Endothelial cell of umbilical vein (primary cell): Measurements from ENCODE around the gene FAM3B. TPM values are rescaled to one million over a fixed set of nuclear protein-coding genes. Genes with fewer than 3 reads are reported as not detected.

Experiments
- BruUV-seq: library from RNA; stranded (reverse); fragments of 400-500 nt; replicated peaks from 2 replicates; lab custom pipeline; 2021; lab: Mats Ljungman, UMichigan
- CTCF ChIA-PET: fragments of 300-600, 350-600 bp; sonication (Branson Sonifier 250); formaldehyde crosslinking; loops from one replicate; lab custom pipeline; 2021; ENCODE audit warnings: antibody characterized with exemption, inconsistent platforms; lab: Charles Lee
- POLR2A ChIA-PET: fragments of 300-600, 350-600 bp; sonication (Branson Sonifier 250); formaldehyde crosslinking; loops from one replicate; lab custom pipeline; 2021; ENCODE audit warnings: antibody characterized with exemption, inconsistent platforms; lab: Charles Lee
- DNase-seq: peaks from one replicate; pipeline ENCODE4 v3.0.0-alpha.2; 2011; ENCODE audit warnings: low read depth, low spot score
- FAIRE-seq: peaks from 2 replicates; lab custom pipeline; 2011; peaks lifted over from hg19 to GRCh38; lab: Jason Lieb, UNC
- H2AFZ ChIP-seq: 2 replicates; pipeline ENCODE4 v1.6.0; 2012; ENCODE audit warnings: low read depth, low read length, control low read depth, inconsistent platforms
- H3K27ac ChIP-seq: 2 replicates; pipeline ENCODE4 v1.5.1; 2011; ENCODE audit warnings: low read depth, mild to moderate bottlenecking, control low read depth, low read length, moderate library complexity; ENCODE audit not compliant: insufficient read depth
- H3K27me3 ChIP-seq, 2 experiments: 2 replicates each; pipeline versions ENCODE4 v1.6.0 to v1.6.1; 2011; ENCODE audit warnings: low read length in 2 of 2, mixed read lengths in 1 of 2; ENCODE audit not compliant: control insufficient read depth in 2 of 2, insufficient read depth in 2 of 2
- H3K36me3 ChIP-seq, 2 experiments: 2 replicates in 1 of 2; 3 replicates in 1 of 2; pipeline ENCODE4 v1.5.1; 2011; ENCODE audit warnings: low read length in 2 of 2, mild to moderate bottlenecking in 1 of 2, moderate library complexity in 1 of 2; ENCODE audit not compliant: control insufficient read depth in 2 of 2, insufficient read depth in 2 of 2; ENCODE audit errors: extremely low read depth in 1 of 2
- H3K4me1 ChIP-seq: 3 replicates; pipeline ENCODE4 v1.5.1; 2011; ENCODE audit warnings: mild to moderate bottlenecking, low read length; ENCODE audit not compliant: control insufficient read depth, insufficient read depth; ENCODE audit errors: extremely low read depth
- H3K4me2 ChIP-seq: 2 replicates; pipeline ENCODE4 v1.6.1; 2011; ENCODE audit warnings: low read length, control low read depth, mixed read lengths; ENCODE audit not compliant: insufficient read depth
- H3K4me3 ChIP-seq, 3 experiments: fragments of 200-600 bp in 1 of 3; sonication (generic), shearing (Covaris generic) in 1 of 3; replicated peaks in 1 of 3; 2 replicates each; pipeline ENCODE4 v1.5.1; 2011 to 2016; ENCODE audit warnings: control low read depth in 3 of 3, low read length in 3 of 3, mild to moderate bottlenecking in 2 of 3, inconsistent platforms in 1 of 3, low read depth in 1 of 3, moderate library complexity in 1 of 3; ENCODE audit not compliant: insufficient read depth in 1 of 3
- H3K79me2 ChIP-seq: 2 replicates; pipeline ENCODE4 v1.6.0; 2012; ENCODE audit warnings: low read length, inconsistent platforms; ENCODE audit not compliant: control insufficient read depth, insufficient read depth
- H3K9ac ChIP-seq: replicated peaks from 2 replicates; pipeline ENCODE3; 2011; ENCODE audit warnings: low read length, control low read depth; ENCODE audit not compliant: insufficient read depth; ENCODE audit errors: extremely low read depth
- H3K9me1 ChIP-seq: replicated peaks from 3 replicates; pipeline ENCODE4 v1.6.0; 2011; ENCODE audit warnings: mild to moderate bottlenecking, low read length; ENCODE audit not compliant: control insufficient read depth, insufficient read depth; ENCODE audit errors: extremely low read depth
- H3K9me3 ChIP-seq: replicated peaks from 2 replicates; pipeline ENCODE4 v1.5.1; 2012; ENCODE audit warnings: low read length, inconsistent platforms; ENCODE audit not compliant: control insufficient read depth, insufficient read depth
- H4K20me1 ChIP-seq: replicated peaks from 2 replicates; pipeline ENCODE3; 2011; ENCODE audit warnings: mild to moderate bottlenecking, low read length; ENCODE audit not compliant: control insufficient read depth, insufficient read depth; ENCODE audit errors: extremely low read depth
- EZH2 ChIP-seq: IDR thresholded peaks from 2 replicates; pipeline ENCODE4 v1.6.1; 2012; ENCODE audit warnings: borderline replicate concordance, low read depth, mild to moderate bottlenecking, moderate library complexity, low read length, inconsistent platforms; ENCODE audit not compliant: severe bottlenecking
- FOS ChIP-seq: IDR thresholded peaks from 2 replicates; pipeline ENCODE4 v1.6.1; 2011; ENCODE audit warnings: mild to moderate bottlenecking, low read length, moderate library complexity, borderline replicate concordance; ENCODE audit not compliant: insufficient read depth
- GATA2 ChIP-seq: IDR thresholded peaks from 2 replicates; pipeline ENCODE4 v1.7.0; 2011; ENCODE audit warnings: low read depth, mild to moderate bottlenecking, moderate library complexity, mixed read lengths, low read length; ENCODE audit not compliant: insufficient read length, insufficient read depth
- JUN ChIP-seq: IDR thresholded peaks from 2 replicates; pipeline ENCODE4 v1.6.1; 2011; ENCODE audit warnings: borderline replicate concordance, low read depth; ENCODE audit not compliant: insufficient read length, insufficient read depth
- MYC ChIP-seq: IDR thresholded peaks from one replicate; pipeline ENCODE4 v1.6.1; 2011; ENCODE audit warnings: mild to moderate bottlenecking, low read depth, low read length
- POLR2A ChIP-seq: IDR thresholded peaks from 2 replicates; pipeline ENCODE4 v1.6.1; 2012; ENCODE audit warnings: low read depth, mild to moderate bottlenecking, control low read depth, low read length
- POLR2AphosphoS5 ChIP-seq: IDR thresholded peaks from 2 replicates; pipeline ENCODE4 v1.6.1; 2012; ENCODE audit warnings: low read depth, mild to moderate bottlenecking, control low read depth, low read length, moderate library complexity; ENCODE audit not compliant: insufficient read depth
- dilution Hi-C: fragments of 300-500 bp; cut with MboI; formaldehyde crosslinking; loops from one replicate; pipeline ENCODE4 v1.15.0; 2019; ENCODE audit warnings: low sequenced_read_pairs; ENCODE audit not compliant: extremely low pct_ligation_motif_present
- intact Hi-C: fragments of 100-400 bp; cut with micrococcal nuclease; formaldehyde crosslinking; loops from one replicate; pipeline ENCODE4 v1.10.0; 2022
- polyA plus RNA-seq, 4 experiments: library from polyadenylated mRNA; depleted of rRNA in 3 of 4; stranded (reverse) in 3 of 4; unstranded in 1 of 4; fragments of >200 nt; gene quantifications; 2 replicates each; pipeline versions ENCODE4 v1.2.1 to v1.2.3, GENCODE V29; 2011 to 2012; ENCODE audit warnings: missing spikeins in 1 of 4
- total RNA-seq: library from RNA; stranded (reverse); gene quantifications from 2 replicates; pipeline ENCODE4 v1.2.3, GENCODE V29; 2021
- TF ChIP-seq, protein P1 (sequence below): IDR thresholded peaks from 2 replicates; pipeline ENCODE4 v1.6.1; 2011; ENCODE audit not compliant: insufficient read depth, insufficient read length
- TF ChIP-seq, protein P2 (sequence below), 2 donors: IDR thresholded peaks; 1 replicate in 1 of 2; 2 replicates in 1 of 2; pipeline ENCODE4 v1.5.1; 2011; ENCODE audit warnings: low read length in 2 of 2, mild to moderate bottlenecking in 2 of 2, moderate library complexity in 2 of 2, control low read depth in 1 of 2, inconsistent platforms in 1 of 2, low read depth in 1 of 2; ENCODE audit not compliant: insufficient read depth in 1 of 2; ENCODE audit errors: extremely low read depth in 1 of 2

Gene FAM3B
- total and polyA plus RNA-seq, 2 donors (not counting 3 experiments of a cell fraction or from before 2014, with no cell fraction given): not detected

DNA sequence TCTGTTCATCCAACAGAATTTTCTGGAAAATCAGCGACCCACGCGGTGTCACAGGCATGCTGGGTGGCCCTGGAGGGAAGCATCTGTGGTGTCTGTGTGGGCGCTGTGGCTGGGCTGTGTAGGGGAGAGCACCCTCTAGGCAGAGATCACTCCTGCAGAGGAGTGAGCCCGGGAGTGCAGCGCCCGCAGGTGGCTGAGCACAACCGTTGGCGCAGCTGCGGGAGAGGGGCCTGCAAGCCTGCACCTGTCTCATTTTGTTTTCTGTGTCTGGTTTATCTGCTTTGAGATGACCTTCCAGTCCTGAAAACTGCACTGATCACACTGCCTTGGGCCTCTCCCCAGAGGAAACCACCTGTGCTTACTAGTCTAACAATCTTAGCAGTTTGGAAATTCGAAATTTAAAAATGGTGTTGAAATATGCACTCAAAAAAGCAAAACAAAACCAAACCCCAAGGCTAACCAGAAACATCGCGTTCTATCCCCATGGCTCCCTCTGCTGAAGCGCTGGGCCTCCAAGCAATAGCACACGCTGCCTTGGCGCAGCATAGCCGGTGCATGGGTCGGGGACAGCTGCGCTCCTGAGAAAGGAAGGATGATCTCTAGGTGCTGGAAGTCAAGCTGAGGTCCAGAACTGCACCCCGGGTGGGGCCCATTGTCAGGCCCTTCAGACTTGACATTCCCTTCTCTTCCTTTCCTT is 4.8 kb downstream of the FAM3B start:
- POLR2A ChIA-PET: no interaction called here

More for the DNA sequence above, 4.8 kb downstream of the FAM3B start:
- Histone ChIP-seq H3K9me1 (no peaks in the 10 kb centered on the region), H3K4me1 (no peaks in the 10 kb centered on the region), H3K79me2 (no peaks in the 10 kb centered on the region), H3K4me2 (no peak overlapping the region), H3K27ac (no peak overlapping the region), H2AFZ (no peak overlapping the region), H3K36me3 (no peaks in the 10 kb centered on the region), H3K9ac (no peak overlapping the region), H4K20me1 (no peaks in the 10 kb centered on the region), H3K9me3 (no peaks in the 10 kb centered on the region), H3K27me3 (peaks cover 6 to 15% of the 10 kb centered on the region in 2 experiments), H3K4me3 (no peak overlapping the region)
- CTCF ChIA-PET: interaction anchor here (2.6 kb wide), 1 partner anchor 38 kb away, joined by 10 read pairs; no protein-coding TSS in a partner anchor
- intact Hi-C loops (no loop called here), dilution Hi-C loops (no loop called here)
- TF ChIP-seq GATA2 (no peak), EZH2 (no peak), MYC (no peak), FOS (no peak), POLR2A (no peak), JUN (no peak), POLR2AphosphoS5 (no peak)
- TF ChIP-seq, protein P1, sequence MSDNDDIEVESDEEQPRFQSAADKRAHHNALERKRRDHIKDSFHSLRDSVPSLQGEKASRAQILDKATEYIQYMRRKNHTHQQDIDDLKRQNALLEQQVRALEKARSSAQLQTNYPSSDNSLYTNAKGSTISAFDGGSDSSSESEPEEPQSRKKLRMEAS: no peak
- TF ChIP-seq, protein P2, sequence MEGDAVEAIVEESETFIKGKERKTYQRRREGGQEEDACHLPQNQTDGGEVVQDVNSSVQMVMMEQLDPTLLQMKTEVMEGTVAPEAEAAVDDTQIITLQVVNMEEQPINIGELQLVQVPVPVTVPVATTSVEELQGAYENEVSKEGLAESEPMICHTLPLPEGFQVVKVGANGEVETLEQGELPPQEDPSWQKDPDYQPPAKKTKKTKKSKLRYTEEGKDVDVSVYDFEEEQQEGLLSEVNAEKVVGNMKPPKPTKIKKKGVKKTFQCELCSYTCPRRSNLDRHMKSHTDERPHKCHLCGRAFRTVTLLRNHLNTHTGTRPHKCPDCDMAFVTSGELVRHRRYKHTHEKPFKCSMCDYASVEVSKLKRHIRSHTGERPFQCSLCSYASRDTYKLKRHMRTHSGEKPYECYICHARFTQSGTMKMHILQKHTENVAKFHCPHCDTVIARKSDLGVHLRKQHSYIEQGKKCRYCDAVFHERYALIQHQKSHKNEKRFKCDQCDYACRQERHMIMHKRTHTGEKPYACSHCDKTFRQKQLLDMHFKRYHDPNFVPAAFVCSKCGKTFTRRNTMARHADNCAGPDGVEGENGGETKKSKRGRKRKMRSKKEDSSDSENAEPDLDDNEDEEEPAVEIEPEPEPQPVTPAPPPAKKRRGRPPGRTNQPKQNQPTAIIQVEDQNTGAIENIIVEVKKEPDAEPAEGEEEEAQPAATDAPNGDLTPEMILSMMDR (IDR thresholded peaks at IDR 0.05; ENCODE audit: extremely low read depth in 1 of 2, insufficient read depth in 1 of 2, low read depth in 1 of 2, low read length in 2 of 2): no peak
- no peak for FAIRE-seq
- no TSS peak for BruUV-seq
- DNase-seq: no peak
